GM20431 (cell line): Measurements from ENCODE around the gene OPCML.

Source experiments
- in situ Hi-C: fragments of 300-500 bp; cut with MseI, MboI; formaldehyde crosslinking; loops from one replicate; pipeline ENCODE4 v1.15.0; 2020; ENCODE audit warnings: low sequenced_read_pairs; ENCODE audit not compliant: unreplicated experiment

The OPCML gene

GRCh38 chr11:132639403-132639802 is 892.9 kb downstream of the OPCML start:
- in situ Hi-C loops: no loop called here

GRCh38 chr11:132638423-132638822 is 893.9 kb downstream of the OPCML start:
- in situ Hi-C loops: no loop called here

GRCh38 chr11:132636523-132636922 is 895.8 kb downstream of the OPCML start:
- in situ Hi-C loops: no loop called here

- in situ Hi-C loops: no loop called here
These were observed 899.6 kb downstream of the OPCML start for GRCh38 chr11:132632641-132633124.

- in situ Hi-C loops: no loop called here
These were observed 900.3 kb downstream of the OPCML start for GRCh38 chr11:132631989-132632388.

GRCh38 chr11:132627981-132628380 is 904.3 kb downstream of the OPCML start:
- in situ Hi-C loops: no loop called here

- in situ Hi-C loops: no loop called here
These were observed 905.9 kb downstream of the OPCML start for GRCh38 chr11:132626446-132626845.

- in situ Hi-C loops: no loop called here
These were observed 908.8 kb downstream of the OPCML start for GRCh38 chr11:132623511-132623910.

- in situ Hi-C loops: no loop called here
These were observed 910.2 kb downstream of the OPCML start for GRCh38 chr11:132621976-132622580.

- in situ Hi-C loops: no loop called here
These were observed 911.9 kb downstream of the OPCML start for GRCh38 chr11:132620423-132620822.

GRCh38 chr11:132610791-132611190 is 921.5 kb downstream of the OPCML start:
- in situ Hi-C loops: no loop called here

GRCh38 chr11:132610216-132610615 is 922.1 kb downstream of the OPCML start:
- in situ Hi-C loops: no loop called here

GRCh38 chr11:132607575-132607974 is 924.7 kb downstream of the OPCML start:
- in situ Hi-C loops: no loop called here

GRCh38 chr11:132605825-132606570 is 926.3 kb downstream of the OPCML start:
- in situ Hi-C loops: no loop called here

GRCh38 chr11:132604431-132604830 is 927.9 kb downstream of the OPCML start:
- in situ Hi-C loops: no loop called here

GRCh38 chr11:132601875-132602274 is 930.4 kb downstream of the OPCML start:
- in situ Hi-C loops: no loop called here

- in situ Hi-C loops: no loop called here
These were observed 936.6 kb downstream of the OPCML start for GRCh38 chr11:132595711-132596134.

GRCh38 chr11:132595246-132595645 is 937.1 kb downstream of the OPCML start:
- in situ Hi-C loops: no loop called here

GRCh38 chr11:132590986-132591385 is 941.3 kb downstream of the OPCML start:
- in situ Hi-C loops: no loop called here

GRCh38 chr11:132590554-132590953 is 941.7 kb downstream of the OPCML start:
- in situ Hi-C loops: no loop called here

- in situ Hi-C loops: no loop called here
These were observed 942.5 kb downstream of the OPCML start for GRCh38 chr11:132589791-132590190.

GRCh38 chr11:132588366-132588765 is 943.9 kb downstream of the OPCML start:
- in situ Hi-C loops: no loop called here
